ENCODE results near the gene SUSD3. TPM values are rescaled to one million over a fixed set of nuclear protein-coding genes. Genes with fewer than 3 reads are reported as not detected.

SUSD3 gene
- polyA plus RNA-seq, 3 donors: 10.4 to 13.3 (median 12.0) TPM

GRCh38 chr9:93072383-93072795 is 13.9 kb downstream of the SUSD3 start:
- DNase-seq: no peak

DNA sequence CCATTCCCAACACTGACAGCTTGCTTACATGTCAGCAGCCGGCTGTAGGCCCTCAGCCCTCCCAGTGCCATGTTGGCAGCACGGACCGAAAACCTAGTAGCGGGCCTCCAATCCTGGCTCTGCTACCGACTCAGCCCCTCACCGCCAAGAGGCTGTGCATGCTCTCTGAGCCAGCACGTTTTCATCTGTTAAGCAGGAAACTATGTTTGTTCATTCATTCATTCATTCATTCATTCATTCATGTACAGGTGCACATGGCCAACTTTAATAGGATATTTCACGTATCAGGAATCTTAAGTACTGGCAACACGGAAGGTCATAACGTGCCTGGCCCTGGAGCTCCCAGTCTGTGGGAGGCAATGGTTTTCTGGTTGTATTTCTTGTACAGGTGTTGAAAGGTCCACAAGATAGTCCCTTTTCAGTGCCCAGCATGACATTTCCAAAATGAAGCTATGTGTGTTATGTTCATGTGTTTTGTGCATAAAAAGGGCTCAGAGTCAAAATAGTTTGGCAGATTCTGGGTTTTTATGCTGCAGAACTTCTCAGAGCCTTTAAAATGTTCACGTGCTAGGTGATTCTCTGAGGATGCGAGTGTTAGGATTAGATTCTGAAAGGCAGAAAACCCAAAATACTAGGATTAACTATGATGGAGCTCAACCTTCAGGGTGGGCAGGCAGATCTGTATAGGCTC is 17.7 kb downstream of the SUSD3 start:
- no peak for DNase-seq

DNA sequence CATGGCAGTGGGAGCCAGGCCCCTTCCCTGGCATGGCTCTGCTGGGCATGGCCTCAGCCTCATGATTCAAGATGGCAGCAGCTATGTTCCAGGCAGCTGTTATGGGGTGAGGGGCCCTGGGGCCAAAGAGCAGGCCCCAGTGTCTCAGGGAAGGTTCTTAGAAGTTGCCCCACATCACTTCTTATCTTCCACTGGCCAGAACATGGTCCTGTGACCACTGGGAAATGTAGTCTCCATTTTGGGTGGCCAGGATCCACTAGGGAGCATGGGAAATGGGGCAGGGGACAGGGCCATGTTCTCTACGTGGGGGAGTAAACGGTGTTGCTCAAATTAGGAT is 18.3 kb downstream of the SUSD3 start:
- no peak for DNase-seq

DNA sequence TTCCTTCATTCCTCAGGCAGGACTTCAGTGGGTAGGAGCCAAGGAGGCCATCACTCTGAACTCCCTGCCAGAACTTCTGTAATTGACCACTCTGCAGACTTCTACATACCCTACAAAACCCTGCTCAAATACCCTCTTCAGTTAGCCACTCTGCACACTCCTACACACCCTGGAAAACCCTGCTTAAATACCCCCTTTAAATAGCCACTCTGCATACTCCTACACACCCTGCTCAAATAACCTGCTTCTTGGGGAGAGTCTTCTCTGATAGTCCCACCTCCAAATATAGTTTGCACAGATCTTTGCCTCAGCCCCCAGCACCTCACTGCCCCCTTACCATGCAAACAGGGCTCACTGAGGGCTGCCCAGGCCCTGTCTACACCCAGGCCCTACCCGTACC is 18.9 kb downstream of the SUSD3 start:
- DNase-seq: no peak

DNA sequence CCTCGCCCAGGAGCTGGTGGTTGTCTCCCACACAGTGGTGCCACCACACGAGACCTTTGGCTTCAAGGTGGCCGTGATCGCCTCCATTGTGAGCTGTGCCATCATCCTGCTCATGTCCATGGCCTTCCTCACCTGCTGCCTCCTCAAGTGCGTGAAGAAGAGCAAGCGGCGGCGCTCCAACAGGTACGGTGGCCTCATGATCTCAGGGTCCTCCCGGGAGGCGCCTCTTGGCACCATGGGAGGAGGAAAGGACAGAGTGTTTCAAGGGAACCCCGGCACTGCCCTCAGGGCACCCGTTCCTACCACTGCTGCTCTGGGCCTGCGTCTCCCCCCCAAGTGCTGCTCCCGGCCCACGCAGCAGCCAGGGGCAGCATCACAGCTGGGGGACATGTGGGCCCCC is 19.3 kb downstream of the SUSD3 start:
- DNase-seq: no peak

- no peak for DNase-seq
These were observed 20.9 kb downstream of the SUSD3 start for GRCh38 chr9:93079371-93079770.

GRCh38 chr9:93080406-93080805 is 21.9 kb downstream of the SUSD3 start:
- no peak for DNase-seq

GRCh38 chr9:93081081-93081529 is 22.6 kb downstream of the SUSD3 start:
- DNase-seq: no peak

DNA sequence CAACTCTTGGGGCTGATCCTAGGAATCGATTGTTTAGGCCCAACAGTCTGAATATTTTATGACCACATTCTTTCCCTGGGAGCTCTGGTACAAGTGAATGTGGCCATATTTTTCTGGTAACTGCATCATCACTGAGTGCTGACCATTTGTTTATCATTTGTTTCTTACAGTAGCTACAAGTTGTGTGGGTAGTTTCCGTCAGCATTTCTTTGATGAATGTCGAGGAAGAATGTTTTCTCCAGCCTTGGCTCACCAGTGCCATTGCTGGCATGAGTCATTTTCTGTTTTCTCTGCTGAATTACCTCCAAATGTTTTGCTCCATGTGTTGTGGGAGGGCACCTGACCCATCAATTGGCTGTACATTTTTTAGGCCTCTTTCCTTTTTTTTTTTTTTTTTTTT is 23.4 kb downstream of the SUSD3 start:
- no peak for DNase-seq

GRCh38 chr9:93082841-93083411 is 24.4 kb downstream of the SUSD3 start:
- no peak for DNase-seq

DNA sequence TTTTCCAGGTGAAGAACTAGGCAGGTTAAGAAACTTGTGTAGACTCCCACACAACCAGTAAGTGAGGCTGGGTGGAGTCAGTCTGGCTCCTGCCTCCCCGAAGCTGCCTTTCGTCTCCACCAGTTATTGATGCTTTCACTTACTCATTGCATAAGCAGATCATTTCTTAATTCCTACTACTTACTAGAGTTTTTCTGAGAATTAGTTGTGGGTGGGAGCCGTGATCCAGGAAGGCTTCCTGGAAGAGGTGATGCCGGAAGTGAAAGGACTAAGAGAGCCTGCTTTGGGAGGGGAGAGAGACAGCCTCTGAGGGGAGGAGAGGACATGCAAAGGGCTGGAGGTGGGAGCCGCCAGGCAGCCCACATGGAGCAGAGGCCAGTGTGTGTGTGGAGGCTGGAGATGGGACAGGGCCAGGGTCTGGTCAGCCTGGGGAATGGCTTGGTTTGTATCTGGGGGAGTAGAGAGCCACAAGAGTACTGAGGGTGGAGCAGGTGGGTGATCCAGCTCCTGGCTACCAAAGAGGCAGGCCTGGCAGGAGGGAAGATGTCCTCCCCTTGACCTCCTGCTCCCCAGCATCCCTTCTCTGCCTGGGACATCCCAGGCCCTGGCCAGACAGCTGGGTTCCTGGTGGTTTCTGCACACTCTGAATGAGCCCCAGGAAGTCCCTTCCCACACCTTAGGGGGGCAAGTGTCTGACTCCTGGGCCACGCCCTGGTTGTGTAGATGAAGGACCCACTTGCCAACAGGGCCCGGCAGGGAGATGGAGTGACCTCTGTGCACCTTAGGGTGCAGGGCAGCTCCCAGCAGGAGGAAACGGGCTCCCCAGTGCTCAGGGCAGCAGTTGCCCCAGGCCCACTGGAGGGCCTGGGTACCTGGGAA is 25.3 kb downstream of the SUSD3 start:
- DNase-seq: no peak

GRCh38 chr9:93084471-93084881 is 26.0 kb downstream of the SUSD3 start:
- no peak for DNase-seq

- no peak for DNase-seq
These were observed 27.2 kb downstream of the SUSD3 start for GRCh38 chr9:93085676-93086075.

DNA sequence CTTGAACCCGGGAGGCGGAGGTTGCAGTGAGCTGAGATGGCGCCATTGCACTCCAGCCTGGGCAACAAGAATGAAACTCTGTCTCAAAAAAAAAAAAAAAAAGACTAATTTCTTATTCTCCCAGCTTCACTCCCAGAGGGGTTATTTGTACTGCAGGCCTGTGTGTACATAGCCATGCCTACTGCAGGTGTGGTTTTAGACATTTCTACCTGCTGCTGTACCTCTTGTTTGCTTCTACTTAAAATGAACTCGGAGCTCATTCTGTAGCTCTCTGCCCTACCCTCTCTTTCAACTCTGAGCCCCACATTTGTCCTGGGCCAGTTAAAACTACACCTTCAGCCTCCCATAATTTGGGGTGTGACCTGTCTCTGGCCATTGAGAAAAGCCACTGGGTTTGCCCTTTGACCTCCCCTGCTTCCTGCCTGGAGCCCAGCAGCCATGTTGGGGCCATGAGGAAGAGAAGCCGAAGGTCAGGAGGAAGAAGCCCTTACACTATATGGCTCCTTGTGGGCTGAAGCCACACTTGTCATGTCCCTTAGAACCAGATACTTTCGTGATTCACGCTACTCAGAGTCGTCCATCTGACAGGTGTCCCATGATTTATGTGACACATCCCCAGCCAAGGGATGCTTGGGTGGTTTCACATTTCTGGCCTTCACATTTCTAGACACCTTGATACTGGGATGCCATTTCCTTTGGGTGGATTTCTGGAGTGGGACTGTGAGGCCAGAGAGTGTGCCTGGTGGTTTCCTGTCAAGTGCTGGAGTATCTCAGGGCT is 28.1 kb downstream of the SUSD3 start:
- no peak for DNase-seq

- no peak for DNase-seq
These were observed 29.6 kb downstream of the SUSD3 start for GRCh38 chr9:93087971-93088655.

DNA sequence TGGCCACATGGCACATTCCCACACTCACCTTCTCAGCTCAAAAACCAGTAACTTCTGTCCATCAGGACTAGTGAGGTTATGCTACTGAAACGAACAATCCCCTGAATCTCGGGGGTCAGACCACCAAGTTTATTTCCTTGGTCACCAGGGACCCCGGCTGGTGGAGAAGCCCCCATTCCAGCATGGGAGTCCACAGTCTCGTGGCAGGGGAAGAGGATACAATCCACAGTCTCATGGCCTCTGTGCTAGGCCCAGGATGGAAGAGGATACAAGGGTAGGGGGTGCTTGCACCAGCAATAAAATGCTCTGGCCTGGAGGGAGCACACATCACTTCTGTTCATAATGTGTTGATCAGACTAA is 30.1 kb downstream of the SUSD3 start:
- DNase-seq: no peak

DNA sequence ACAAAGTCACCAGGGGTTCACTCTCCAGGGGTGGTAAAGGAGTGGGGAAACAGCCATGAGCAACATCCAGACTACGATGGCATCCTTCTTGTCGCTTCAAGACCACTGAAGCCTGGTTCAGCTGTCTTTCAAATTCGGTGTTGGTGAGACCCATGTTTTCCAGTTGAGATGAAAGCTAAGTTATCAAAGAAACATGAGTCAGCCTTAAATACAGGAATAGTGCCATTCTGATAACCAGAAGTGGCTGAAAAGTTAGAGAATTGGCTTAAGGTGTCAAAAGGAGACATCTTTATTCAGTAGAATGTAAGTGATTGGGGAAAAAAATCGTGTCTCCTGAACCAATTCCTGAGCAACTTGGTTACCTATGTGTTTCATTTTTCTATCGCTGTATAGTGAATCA is 30.5 kb downstream of the SUSD3 start:
- no peak for DNase-seq

DNA sequence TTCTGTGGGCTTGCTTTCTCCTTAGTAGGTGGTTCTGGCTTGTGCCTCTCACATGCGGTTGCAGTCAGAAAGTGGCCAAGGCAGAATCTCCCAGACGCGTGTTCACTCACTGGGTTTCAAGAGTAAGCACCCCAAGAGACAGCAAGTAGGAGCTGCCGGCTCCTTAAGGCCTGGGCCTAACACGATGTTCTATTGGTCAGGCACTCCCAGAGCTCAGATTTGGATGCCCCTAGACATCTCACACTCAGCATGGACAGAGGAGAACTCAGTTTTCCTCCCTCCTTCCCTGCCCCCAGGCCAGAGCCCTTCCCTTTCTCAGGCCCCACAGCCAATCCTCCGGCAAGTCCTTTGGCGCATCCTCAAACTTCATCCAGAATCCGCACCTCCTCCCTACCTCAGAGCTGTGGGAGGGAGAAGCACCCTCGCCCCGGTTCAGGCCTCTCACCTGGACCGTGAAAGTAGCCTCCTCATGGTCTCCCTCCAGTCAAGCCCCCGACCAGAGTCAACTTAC is 31.0 kb downstream of the SUSD3 start:
- DNase-seq: no peak

DNA sequence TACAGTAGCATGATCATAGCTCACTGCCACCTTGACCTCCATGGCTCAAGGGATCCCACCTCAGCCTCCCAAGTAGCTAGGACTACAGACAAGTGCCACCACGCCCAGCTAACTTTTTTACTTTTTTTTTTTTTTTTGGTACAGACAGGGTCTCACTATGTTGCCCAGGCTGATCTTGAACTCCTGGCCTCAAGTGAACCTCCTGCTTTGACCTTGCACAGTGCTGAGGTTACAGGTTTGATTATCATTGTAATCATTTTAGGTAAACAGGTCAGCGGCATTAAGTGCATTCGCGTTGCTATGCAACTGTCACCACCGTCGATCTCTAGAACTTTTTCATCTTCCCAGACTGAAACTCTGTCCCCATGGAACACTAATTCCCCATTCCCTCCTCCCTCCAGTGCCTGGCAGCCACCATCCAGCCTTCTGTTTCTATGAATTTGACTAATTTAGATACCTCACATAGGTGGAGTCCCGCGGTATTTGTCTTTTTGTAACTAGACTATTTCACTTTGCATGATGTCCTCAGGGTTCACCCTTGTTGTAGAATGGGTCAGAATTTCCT is 31.7 kb downstream of the SUSD3 start:
- no peak for DNase-seq

DNA sequence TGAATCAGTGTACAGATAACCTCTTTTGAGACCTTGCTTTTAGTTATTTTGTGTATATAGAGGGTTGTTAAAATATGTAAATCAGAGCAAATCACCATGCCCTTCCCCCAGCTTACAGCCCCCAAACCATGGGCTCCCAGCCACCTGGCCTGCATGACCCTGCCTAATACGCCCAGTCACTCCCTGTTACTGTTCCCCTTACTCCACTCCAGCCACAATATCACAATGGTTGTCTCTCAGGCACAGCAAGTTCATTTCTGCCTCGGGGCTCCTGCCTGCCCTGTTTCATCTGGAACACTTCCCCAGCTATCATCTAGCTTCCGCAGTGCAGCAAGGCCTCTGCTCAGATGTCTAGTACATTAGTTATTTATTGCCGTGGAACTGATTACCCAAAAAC is 32.6 kb downstream of the SUSD3 start:
- DNase-seq: no peak

DNA sequence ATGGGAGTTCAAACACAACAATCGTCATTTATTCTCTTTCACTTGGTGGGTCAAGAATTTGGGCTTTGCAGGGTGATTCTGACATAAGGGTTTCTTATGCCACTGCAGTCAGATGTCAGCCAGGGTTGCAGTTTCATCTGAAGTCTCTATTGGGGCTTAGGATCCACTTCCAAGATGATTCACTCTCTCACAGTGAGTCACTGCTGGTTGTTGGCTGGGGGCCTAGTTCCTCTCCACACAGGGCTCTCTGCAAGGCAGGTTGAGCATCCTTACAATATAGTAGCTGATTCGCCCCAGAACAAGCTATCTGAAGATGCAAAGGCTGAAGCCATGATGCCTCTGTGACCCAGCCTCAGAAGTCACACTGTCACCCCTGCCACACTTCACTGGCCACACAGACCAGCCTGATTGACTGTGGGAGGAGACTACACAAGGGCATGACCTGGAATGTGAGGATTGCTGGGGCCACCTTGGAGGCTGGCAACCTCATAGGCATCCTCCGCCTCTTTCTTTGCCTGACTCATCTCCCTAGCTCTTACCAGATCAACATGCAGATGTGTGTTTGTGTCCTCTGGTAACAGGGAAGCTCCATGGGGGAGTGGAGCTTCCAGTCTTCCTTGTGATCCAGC is 33.1 kb downstream of the SUSD3 start:
- no peak for DNase-seq

Measured in renal pelvis (tissue), 4 donors.